HG02973 (cell line): ENCODE results near the gene IL22RA1.

Source experiments
- ATAC-seq: cut with Tn5 transposase; IDR thresholded peaks from one replicate; pipeline ENCODE4 v1.9.1; 2021; ENCODE audit warnings: moderate library complexity; ENCODE audit not compliant: unreplicated experiment

The IL22RA1 gene

DNA sequence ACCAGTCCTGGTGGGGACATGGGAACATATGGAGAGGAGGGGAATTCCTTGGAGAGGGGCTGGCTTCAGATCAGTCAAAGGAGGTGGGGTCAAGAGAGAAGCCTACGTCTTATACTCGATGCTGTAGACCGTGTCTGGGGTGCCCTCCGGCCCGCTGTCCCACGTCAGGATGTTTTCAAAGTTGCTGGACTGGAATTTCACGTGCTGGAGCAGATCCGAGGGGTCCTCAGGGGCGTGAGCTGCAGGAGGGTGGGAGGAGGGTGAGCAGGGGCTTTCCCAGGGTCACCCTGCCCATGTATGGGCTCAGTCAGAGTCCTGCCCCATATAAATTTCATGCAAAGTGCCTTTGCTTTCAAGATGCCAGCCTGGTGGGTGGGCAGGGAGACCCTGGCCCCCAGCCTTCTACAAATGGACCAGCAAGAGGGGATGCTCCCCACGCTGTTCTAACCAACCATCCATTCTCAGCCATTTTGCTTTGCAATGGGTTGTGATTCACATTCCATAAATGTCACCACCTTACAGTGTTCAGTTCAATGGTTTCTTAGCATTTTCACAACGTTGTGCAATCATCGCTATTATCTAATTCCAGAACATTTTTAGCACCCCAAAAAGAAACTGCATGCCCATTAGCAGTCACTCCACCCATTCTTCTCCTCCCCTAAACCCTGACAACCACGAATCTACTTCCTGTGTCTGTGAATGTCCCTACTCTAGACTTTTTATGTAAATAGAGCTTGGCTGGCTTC, 4.3 kb downstream of the IL22RA1 start:
- ATAC-seq, result no peak

DNA sequence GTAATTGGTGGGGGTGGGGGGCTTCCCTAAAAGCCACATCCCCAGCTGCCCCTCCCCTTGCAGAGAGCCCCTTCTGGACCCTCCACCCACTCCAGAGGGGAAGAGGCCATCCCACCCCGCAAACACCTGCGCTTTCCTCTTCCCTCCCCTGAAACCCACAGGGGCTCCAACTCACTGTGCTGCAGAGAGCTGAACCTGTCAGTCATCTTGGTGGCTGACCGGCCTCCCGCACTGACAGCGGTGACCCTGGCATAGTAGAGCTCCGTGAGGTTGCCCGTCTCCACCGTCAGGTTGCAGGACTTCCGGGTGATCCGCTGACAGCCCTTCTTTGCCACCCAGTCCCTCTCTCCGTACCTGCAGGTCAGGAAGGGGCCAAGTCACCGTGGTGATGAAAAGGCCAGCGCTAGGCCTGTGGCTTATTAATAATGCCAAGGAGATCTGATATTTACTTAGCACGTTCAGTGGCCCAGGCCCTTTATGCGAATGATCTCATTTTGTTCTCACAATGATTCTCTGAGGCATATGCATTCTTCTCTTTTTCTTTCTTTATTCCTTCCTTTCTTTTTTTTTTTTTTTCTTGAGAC, 5.9 kb downstream of the IL22RA1 start:
- no peak for ATAC-seq

DNA sequence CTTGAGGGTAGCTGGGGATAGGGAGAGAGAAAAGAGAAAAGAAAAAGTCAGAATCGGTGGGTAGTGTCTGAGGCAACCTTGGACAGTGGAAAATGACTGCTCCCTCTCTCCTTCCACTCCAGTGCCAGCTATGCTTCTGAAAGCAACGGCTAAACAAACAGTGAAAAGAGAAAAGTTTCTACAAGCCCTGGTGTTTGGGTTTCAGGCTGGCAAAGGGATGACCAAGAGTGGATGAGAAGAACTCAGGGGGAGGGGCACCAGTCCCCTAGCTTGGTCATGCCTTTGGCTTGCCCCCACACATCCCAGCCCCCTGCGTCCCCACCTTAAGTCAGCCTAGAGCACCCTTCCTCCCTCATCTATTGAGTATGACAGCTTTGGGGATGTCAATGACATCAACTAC, 8.6 kb downstream of the IL22RA1 start:
- ATAC-seq, result no peak

DNA sequence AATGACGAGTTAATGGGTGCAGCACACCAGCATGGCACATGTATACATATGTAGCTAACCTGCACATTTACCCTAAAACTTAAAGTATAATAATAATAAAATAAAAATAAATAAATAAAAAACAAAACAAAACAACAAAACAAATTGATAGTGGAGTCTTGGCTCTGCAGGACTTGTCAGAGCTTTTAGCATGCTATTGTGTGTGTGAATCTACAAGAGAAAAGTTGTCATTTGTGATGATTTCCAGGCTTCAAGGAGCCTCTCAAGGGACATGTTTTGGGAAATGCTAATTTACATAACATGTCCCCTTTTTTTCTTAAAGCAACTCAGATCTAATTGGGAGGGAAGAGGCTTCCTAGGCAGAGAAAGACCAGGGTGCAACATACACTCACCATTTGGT, 9.1 kb downstream of the IL22RA1 start:
- no peak for ATAC-seq

DNA sequence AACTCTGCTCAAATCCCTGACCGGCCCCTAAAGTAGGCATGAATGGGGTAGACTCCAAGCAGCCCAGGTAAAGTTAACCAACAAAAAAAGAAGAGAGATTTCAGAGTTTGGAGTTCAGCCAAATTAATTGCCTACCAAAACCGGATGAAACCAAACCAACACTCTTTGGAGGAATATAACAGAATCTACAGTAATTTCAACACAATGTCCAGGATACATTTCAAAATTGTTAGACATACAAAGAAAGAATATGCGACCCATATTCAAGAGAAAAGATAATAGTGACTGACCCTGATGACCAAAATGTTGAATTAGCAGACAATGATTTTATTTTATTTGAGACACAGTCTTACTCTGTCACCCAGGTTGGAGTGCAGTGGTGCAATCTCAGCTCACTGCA, 12.6 kb downstream of the IL22RA1 start:
- no peak for ATAC-seq

DNA sequence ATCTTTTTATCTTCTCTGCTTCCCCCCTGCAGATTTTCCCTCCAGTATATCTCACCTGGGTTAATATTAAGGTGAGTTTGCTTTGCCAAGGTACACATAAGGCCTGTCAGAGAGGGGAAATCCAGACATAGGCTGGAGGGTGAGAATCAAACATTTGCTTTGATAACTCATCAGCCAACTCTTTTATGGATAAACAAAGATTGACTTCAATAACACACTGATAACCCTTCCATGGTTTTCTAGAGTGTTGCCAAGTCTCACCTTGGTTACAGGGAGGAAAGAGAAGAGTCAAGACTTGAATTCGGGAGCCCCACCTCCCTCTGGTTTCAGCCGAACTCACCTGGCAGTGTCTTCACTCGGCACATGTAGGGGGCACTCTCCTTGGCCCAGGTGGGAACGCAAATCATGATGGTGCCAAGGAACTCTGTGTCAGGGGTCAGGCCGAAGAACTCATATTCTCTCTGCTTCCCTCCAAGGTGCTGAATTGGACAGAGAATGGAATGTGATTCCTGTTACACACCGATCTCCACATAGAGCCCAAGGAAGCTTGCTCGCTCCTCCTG, 15.1 kb downstream of the IL22RA1 start:
- ATAC-seq, result no peak

DNA sequence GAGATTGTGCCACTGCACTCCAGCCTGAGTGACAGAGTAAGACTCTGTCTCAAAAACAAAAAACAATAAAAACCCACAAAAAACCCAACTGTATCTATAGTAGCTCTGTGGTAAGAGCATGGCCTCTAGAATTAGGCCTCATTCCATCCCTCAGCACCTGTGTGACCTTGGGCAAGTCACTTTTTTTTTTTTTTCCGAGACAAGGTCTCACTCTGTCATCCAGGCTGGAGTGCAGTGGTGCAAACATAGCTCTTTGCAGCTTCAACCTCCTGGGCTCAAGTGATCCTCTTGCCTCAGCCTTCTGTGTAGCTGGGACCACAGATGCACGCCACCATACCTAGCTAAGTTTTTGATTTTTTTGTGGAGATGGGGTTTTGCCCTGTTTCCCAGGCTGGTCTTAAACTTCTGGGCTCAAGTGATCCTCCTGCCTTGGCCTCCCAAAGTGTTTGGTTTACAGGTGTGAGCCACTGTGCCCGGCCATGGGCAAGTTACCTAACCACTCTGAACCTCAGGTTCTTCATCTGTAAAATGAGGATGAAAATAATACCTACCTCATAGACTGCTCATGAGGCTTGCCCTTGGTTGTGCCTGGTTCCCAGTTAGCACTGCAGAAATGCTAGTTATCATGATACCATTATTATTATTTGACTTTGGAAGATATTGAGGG, 15.7 kb downstream of the IL22RA1 start:
- ATAC-seq, result no peak

DNA sequence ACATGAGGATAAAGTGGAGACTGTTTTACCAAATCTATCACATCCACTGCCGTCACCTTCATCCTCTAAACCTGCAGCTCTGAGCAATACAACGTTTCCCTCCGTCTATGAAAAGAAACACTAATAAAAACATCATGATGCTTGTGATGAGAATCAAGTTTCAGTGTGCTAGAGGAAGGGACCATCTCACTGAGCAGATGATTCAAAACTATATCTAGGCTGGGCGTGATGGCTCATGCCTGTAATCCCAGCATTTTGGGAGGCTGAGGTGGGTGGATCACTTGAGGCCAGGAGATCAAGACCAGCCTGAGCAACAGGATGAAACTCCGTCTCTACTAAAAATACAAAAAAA, 16.3 kb downstream of the IL22RA1 start:
- no peak for ATAC-seq

DNA sequence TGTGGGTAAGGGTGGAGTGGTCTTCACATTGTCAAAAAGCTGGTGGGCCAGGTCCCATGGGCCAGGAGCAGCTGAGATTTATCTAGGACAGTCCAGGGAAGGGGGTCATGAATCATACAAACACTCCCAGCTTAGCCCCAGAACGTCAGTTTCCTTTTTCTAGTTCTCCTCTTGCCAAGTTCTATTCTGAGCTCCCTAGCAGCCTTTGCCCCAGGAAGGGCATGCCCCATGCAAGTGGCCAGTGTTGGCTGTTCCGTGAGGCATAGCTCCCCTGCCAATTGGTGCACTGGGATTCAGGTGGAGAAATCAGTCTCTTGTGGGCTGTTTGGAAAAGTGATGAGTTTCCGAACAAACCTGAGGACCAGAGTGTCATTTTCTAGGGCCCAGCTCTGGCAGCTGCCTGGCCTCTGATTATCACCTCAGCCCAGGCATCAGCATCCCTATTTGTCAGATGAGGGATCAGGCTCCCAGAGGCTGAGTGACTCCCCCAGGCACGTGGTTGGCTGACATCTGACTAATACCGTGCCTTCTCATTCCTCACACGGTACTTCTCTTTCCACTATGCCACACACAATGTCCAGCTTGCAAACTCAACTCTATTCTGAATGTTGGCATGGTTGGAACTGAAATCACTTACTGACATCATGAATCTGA, 16.8 kb downstream of the IL22RA1 start:
- ATAC-seq, result no peak

DNA sequence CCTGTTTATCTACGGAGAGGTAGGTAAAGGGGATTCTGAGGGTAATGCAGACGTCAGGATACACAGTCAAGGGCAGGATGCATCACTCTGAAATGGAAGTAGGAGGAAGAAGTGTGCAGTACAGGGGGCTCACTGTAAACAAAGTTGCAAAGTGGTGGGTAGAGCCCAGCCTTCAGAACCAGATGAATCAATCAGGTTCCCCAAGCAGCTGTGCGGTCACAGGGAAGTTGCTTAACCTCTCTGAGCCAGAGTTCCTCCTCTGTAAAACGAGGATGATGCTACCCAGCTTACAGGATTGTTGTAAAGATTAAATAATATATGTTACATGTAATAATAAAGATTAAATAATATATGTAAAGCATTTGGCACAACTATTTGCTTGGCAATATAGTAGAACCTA, 17.5 kb downstream of the IL22RA1 start:
- no peak for ATAC-seq

DNA sequence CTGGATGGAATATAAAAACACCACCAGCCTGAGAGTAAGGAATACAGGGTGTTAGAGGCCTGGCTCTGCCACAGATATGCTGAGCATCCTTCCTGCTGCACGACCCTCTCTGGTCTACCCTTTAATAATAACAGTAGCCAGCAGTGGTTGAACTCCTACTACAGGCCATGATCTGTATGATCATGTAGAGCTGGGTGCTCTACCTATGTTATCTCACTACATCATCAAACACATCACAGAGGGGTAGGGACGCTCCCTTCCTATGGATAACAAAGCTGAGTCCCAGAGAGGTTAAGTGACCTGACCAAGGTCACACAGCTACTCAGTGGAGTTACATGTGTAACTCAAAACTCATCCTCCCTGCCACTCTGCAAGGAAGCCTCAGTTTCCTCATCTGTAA, 18.0 kb downstream of the IL22RA1 start:
- ATAC-seq, result no peak

DNA sequence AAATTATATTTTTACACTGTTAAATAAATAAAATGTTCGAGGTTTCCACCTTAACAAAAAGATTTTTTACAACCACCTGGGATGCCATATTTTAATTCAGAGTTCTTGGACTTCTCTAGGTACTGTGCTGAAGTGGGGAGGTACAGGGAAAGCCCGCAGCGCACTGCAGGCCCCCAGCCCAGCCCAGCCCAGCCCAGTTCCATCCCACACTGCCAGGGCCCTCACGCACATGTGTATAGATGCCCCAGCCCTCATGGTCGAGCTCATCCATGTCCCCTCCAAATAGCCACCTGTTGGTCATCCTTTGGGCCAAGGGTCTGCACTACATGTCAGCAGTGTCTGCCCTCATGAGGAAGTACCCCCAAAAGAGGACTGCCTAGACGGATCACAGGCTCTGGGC, 19.3 kb downstream of the IL22RA1 start:
- ATAC-seq, result no peak

DNA sequence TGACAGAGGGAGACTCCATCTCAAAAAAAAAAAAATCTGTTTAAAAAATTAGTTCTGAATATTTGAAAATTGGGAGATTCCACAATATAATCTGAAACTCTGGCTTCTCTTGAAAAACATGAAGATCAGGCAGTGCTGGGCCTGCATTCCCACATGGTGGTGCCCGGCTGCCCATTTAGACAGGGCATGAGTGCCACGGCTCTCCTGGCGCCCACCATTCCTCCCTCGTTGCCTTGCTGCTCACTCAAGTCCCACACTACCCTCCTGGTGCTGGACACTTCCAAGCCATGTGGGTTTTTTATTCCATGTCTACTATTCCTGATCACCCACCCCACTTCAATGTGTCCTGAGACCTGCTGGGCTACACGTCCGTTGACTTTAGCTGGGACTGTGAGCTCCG, 20.2 kb downstream of the IL22RA1 start:
- ATAC-seq, result no peak

DNA sequence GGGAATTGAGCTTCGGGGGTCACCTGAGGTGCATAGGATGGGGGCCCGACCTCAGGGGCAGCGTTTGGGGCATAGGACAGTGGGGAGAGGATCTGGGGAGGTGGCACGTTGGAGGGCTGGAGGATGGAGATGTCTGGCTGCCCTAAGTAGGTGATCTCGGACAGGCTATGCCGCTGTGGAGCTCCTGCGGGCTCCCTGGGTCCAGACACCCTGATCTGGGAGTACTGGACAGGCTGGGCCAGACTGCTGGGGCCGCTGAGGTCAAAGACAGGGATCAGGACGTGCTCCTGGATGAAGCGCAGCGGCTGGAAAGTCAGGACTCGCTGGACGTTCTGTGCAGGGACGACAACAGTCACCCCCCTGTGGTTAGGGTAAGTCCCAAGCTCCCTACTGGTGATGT, 21.5 kb downstream of the IL22RA1 start:
- ATAC-seq, result no peak

DNA sequence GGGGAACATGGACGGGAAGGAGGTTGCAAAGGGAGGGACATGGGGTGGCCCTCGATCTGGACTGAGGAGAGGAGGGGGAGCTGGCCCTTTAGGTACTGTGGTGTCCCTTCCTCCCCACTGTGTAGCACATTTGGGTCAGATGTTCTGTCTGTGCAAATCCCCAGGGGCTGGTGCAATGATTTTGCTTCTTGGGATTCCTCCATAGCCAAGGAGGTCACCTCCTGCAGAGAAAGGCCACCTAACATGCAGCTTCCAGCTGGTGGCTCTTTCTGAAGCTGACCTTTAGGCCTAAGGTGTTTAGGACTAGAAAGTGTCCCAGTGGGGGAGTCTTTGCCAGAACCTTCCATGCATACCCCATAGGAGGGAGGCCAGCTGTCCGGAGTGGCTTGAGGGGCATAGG, 22.0 kb downstream of the IL22RA1 start:
- ATAC-seq, result no peak

DNA sequence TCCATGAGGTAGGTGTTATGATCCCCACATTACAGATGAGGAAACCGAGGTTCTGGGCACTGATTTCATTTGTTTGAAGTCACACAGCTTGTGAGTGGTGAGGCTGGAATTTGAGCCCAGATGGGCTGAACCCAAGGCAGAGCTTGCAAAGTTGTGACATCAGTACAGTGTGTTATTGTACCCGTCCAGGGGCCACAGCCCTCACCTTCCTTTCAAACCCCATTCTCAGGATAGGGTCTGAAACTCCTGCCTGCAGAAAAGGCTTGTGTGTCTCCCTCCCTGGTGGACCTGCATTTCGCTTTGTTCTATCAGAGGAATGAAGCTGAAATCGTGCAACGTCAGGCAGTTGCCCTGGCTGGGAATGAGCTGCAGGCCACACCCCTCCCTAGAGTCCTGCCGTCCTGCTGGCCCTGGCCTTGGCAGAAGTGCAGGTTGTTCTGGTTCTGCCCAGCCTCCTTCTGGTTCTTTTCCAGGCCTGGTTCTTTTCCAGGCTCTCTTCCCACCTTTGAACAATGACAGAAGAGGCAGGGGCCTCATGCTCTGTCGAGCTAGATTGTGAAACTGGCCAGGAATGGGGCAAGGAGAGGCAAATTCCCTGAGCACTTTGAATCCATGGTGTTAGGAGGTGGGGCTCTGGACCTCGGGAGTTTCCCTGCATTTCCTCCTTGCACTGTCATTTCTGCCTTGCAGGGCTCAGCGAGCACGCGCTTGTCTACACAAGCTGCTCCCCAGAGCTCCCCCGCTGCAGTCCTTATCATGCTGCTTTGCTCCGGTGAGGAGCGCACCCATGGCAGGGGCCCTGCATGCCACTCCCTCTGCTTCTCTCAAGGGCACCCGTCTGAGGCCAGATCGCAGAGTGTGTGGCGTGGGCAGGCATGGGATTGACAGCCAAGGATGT, 22.8 kb downstream of the IL22RA1 start:
- ATAC-seq, result no peak

DNA sequence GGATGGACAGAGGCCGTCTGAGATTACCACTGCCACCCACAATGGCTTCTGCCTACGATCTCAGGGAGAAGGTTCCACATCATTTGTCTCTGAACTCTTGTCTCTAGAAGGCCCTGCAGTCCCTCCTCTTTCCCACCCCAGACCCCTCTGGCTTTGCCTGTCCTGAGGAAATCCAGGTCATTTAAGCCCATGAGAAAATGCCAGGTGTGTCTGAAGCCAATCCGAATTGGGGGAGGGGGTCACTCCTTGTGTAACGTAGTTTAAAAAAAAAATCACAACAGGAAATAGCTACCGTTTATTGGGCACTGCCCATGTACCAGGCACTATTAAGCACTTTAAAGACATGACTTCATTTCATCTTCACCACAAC, 23.5 kb downstream of the IL22RA1 start:
- no peak for ATAC-seq

DNA sequence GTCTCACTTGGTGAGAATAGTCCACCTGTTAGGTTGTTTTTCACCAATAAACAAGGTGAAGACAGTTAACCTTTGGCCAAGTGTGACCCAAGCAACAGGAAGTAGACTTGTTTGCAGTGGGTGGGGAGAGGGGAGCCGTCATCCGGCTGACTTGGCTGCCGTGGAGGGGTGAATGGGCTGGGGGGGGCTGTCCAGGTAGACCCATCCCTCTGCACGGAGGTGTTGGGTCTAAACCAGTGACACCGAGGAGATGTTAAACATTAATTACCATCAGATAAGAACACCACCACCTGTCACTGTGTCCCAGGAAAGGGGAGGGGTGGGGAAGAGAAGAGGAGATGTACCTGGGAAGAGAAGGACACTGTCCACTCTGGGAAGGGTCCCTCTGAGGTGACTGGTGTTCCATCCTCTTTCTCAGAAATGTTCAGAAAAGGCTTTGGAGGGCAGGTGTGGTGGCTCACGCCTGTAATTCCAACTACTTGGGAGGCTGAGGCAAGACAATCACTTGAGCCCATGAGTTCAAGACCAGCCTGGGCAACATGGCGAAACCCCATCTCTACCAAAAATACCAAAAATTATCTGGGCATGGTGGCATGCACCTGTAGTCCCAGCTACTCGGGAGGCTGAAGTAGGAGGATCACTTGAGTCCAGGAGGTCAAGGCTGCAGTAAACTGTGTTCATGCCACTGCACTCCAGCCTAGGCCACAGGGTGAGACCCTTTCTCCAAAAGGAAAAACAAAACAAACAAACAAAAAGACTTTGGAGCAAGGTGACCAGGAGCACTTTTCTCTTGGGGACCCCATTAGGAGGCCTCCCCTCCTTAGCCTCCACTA, 24.3 kb downstream of the IL22RA1 start:
- no peak for ATAC-seq

DNA sequence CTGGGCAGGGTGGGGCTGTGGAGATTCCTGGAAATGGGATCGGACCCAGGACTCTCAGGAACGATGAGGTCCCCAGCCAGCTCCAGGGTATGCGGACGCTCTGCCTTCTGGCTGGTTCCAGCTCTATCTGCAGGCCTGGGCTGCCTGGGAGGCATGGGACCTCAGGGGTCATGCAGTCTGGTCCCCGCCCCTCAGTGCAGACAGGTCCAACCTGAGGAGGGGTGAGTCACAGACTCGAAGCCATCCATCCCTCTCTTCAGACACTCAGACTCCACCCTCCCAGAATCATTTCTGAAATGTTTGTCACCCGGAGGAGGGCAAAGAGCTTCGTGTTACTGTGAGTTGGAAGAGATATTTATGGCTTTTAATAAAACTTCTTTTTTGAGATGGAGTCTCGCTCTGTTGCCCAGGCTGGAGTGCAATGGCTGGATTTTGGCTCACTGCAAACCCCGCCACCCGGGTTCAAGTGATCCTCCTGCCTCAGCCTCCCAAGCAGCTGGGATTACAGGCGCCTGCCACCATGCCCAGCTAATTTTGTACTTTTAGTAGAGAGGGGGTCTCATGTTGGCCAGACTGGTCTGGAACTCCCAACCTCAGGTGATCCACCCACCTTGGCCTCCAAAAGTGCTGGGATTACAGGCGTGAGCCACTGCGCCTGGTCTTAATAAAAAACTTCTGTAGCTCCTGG, 25.1 kb downstream of the IL22RA1 start:
- no peak for ATAC-seq
